ENCODE results near the gene JUNB. TPM values are rescaled to one million over a fixed set of nuclear protein-coding genes. Genes with fewer than 3 reads are reported as not detected.

The JUNB gene
- total RNA-seq, 4 donors from 2014 or later: 852 to 2,498 (median 1,079) TPM

DNA sequence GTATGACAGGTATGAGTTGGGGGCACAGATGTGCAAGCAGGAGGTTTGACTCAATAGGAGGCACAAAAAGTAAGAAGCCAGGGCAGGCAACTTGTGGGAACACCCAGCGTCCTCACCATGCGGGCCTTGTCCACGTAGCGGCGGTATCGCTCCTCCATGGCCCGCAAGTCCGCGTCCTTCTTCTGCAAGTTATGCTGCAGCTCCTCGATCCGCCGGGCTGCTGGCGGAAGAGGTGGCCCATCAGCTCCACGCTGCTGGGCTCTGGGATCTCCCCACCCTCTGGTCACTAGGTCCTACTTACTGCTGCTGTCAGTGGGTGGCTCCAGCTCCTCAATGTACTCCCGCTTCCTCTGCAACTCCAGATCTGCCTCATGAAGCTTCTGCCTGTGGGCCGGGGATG, 26.6 kb upstream of the JUNB start:
- ATAC-seq (ENCODE audit: low FRiP score) (no peak), DNase-seq (ENCODE audit: low spot score) (no peak)

DNA sequence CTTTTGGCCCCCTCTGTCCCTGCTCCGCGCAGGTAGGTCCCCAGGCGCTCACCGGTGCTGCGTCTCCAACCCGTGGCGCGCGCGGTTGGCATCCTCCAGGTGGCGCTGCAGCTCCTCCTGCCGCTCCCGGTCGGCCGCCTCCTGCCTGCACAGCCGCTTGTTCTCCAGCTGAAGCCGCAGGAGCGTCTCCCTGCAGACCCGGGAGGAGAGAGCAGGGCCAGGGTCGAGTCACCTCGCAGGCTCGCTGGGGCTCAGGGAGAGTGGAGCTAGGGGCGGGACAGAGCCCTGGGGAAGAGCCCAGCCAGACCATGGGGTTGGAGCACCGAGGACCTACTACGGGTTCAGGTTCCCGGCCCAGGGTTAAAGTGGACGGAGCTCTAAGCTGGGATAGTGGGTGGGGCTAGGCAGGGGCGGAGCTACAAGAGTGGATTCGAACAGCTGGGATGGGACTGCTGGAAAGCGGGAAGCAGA, 25.2 kb upstream of the JUNB start:
- ATAC-seq (ENCODE audit: low FRiP score) (peak; percentile 79), DNase-seq (ENCODE audit: low spot score) (no peak)
- TF ChIP-seq, protein P1, sequence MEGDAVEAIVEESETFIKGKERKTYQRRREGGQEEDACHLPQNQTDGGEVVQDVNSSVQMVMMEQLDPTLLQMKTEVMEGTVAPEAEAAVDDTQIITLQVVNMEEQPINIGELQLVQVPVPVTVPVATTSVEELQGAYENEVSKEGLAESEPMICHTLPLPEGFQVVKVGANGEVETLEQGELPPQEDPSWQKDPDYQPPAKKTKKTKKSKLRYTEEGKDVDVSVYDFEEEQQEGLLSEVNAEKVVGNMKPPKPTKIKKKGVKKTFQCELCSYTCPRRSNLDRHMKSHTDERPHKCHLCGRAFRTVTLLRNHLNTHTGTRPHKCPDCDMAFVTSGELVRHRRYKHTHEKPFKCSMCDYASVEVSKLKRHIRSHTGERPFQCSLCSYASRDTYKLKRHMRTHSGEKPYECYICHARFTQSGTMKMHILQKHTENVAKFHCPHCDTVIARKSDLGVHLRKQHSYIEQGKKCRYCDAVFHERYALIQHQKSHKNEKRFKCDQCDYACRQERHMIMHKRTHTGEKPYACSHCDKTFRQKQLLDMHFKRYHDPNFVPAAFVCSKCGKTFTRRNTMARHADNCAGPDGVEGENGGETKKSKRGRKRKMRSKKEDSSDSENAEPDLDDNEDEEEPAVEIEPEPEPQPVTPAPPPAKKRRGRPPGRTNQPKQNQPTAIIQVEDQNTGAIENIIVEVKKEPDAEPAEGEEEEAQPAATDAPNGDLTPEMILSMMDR (IDR thresholded peaks at IDR 0.05): peak in 1 of 3 donors; percentile 58

More for the DNA sequence above, 26.6 kb upstream of the JUNB start:
- TF ChIP-seq, protein P1 (IDR thresholded peaks at IDR 0.05): no peak

DNA sequence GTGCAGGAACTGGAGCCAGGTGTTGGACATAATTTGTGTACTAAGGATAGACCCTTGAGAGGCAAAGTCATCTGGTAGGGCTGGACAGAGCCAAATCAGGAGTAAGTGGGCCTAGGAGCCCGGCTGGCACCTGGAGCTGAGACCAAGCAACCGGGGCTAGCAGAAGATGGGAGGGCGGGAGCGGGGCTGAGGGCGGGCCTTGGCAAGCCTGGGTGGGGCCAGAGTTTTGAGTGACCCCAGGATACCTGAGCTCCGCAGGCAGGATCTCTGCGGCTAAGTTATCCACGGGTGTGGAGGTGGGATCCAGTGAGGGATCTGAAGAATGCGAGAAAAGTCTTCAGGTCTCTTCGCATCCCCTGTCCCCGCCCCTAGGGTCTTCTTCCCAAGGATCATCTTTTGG, 24.1 kb upstream of the JUNB start:
- ATAC-seq (ENCODE audit: low FRiP score): no peak
- TF ChIP-seq, protein P1 (IDR thresholded peaks at IDR 0.05): no peak
- DNase-seq (ENCODE audit: low spot score): no peak

GRCh38 chr19:12767666-12768065, 23.6 kb upstream of the JUNB start:
- TF ChIP-seq, protein P1 (IDR thresholded peaks at IDR 0.05): no peak
- DNase-seq (ENCODE audit: low spot score) (no peak), ATAC-seq (ENCODE audit: low FRiP score) (no peak)

GRCh38 chr19:12769689-12770088, 21.6 kb upstream of the JUNB start:
- TF ChIP-seq, protein P1 (IDR thresholded peaks at IDR 0.05): no peak
- DNase-seq (ENCODE audit: low spot score) (no peak), ATAC-seq (ENCODE audit: low FRiP score) (peak; percentile 63)

DNA sequence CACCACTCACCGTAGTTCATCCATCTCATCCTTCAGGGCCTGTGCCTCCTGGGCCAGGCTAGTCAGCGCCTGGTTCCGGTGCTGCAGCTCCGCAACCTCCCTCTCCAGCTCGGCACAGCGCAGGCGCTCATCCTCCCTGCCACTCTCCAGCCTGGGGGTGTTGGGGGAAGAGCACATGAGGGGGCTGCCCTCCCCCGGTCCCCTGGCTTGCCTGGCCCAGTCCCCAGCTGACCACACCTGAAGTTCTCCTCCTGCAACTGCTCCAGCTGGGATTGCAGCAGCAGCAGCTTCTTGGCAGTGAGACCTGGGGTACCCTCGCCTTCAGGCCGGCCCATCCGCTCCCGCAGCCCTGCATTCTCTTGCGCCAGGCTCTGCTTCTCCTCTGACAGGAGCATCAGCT, 20.4 kb upstream of the JUNB start:
- DNase-seq (ENCODE audit: low spot score) (no peak), ATAC-seq (ENCODE audit: low FRiP score) (no peak)
- TF ChIP-seq, protein P1 (IDR thresholded peaks at IDR 0.05): no peak

- ATAC-seq (ENCODE audit: low FRiP score): no peak
- TF ChIP-seq, protein P1 (IDR thresholded peaks at IDR 0.05): no peak
Observed at GRCh38 chr19:12772323-12772722, 19.0 kb upstream of the JUNB start.

More at GRCh38 chr19:12772323-12772722, 19.0 kb upstream of the JUNB start:
- DNase-seq (ENCODE audit: low spot score): no peak

All from omental fat pad (tissue), 4 donors.